ENCODE measurements around the gene RENBP. TPM values are rescaled to one million over a fixed set of nuclear protein-coding genes. Genes with fewer than 3 reads are reported as not detected.

RENBP gene
- polyA plus RNA-seq, 1 of the 3 experiments (the other 2 are of a cell fraction) = 0.90 TPM

DNA sequence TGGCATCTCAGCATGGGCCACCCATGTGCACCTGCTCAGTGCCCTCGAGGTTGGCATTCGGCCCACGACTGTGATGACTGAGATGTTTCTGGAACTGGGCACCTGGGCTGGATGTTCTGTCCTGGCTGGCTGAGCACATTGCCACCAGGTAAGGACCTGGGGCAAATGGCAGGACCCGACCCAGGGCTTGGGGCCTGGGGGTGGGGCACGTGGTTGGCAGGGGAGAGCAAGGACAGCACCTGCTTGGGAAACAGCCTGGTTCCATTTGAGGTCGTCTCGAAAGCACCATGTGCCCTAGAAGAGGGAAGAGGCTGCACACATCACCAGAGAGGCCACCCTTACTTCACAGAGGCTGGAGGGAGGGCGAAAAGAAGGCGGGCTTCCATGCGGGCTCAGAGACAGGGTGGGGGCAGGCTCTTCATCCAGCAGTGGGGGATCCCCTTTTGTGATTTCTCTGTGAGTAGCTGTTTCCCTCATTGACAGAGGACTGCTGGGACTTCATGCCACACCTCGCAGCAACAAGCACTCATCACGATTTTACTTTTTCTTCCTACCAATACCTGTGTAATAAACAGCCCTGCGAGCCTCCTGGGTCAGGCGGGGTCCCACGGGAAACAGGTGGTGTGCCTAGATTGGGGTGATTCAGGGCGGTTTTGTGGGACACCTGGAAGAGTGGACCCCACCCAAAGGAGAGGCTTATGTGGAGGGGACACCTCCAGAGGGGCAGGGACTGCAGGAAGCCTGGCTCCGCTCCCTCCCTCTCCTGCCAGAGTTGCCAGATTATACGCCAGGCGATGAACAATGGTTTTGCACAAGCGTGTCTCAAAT, 40.1 kb upstream of the RENBP start:
- Histone ChIP-seq H3K4me2 (no peak overlapping the region), H3K4me1 (ENCODE audit: control insufficient read depth in 1 of 2, insufficient read depth in 2 of 2, low read depth in 1 of 2, low read length in 1 of 2) (peaks cover 0 to 3% of the 10 kb centered on the region in 2 experiments; a peak in 1 of 4 replicates), H3K9ac (no peak overlapping the region), H3F3A (replicated peaks; ENCODE audit: insufficient read depth) (no peaks in the 10 kb centered on the region), H3K27me3 (ENCODE audit: insufficient read depth) (0 out of 2 replicates have a peak, but pooled peaks cover 5% of the 10 kb centered on the region), H3K27ac (ENCODE audit: low read depth in 2 of 2, low read length in 1 of 2) (no peak overlapping the region), H3K79me2 (ENCODE audit: insufficient read depth) (no peaks in the 10 kb centered on the region), H2AFZ (ENCODE audit: low read depth) (no peak overlapping the region), H3K4me3 (ENCODE audit: low read depth in 2 of 2, low read length in 1 of 2) (no peak overlapping the region), H3K36me3 (replicated peaks in 1 of 2; ENCODE audit: control insufficient read depth in 1 of 2, insufficient read depth in 2 of 2, low read length in 1 of 2) (no peaks in the 10 kb centered on the region), H3K9me3 (no peaks in the 10 kb centered on the region), H3K9me2 (no peaks in the 10 kb centered on the region), H4K20me1 (ENCODE audit: insufficient read depth) (peaks cover 3% of the 10 kb centered on the region; the same call in 1 of the 2 replicates)
- TF ChIP-seq NRF1 (IDR thresholded peaks at IDR 0.05; ENCODE audit: low read depth, low read length) = no peak
- no peak for TF ChIP-seq NFIC (IDR thresholded peaks at IDR 0.05; ENCODE audit: borderline replicate concordance)
- TF ChIP-seq TAF1 (IDR thresholded peaks at IDR 0.05; ENCODE audit: borderline replicate concordance, low read depth, low read length) = no peak
- no peak for TF ChIP-seq FOSL2 (IDR thresholded peaks at IDR 0.05; ENCODE audit: borderline replicate concordance, low read depth)
- TF ChIP-seq FOXJ3 (CRISPR knock-in tag; IDR thresholded peaks at IDR 0.05) = no peak
- TF ChIP-seq, protein P1, sequence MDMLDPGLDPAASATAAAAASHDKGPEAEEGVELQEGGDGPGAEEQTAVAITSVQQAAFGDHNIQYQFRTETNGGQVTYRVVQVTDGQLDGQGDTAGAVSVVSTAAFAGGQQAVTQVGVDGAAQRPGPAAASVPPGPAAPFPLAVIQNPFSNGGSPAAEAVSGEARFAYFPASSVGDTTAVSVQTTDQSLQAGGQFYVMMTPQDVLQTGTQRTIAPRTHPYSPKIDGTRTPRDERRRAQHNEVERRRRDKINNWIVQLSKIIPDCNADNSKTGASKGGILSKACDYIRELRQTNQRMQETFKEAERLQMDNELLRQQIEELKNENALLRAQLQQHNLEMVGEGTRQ (IDR thresholded peaks at IDR 0.05; ENCODE audit: borderline replicate concordance, low read depth, low read length) = no peak
- TF ChIP-seq ELF1 (IDR thresholded peaks at IDR 0.05) = no peak
- TF ChIP-seq GATA2 (CRISPR knock-in tag; IDR thresholded peaks at IDR 0.05) = no peak
- TF ChIP-seq SIN3A (IDR thresholded peaks at IDR 0.05; ENCODE audit: borderline replicate concordance, low read depth, low read length) = no peak
- no peak for TF ChIP-seq RXRA (IDR thresholded peaks at IDR 0.05; ENCODE audit: borderline replicate concordance, low read depth)
- TF ChIP-seq, protein P2, sequence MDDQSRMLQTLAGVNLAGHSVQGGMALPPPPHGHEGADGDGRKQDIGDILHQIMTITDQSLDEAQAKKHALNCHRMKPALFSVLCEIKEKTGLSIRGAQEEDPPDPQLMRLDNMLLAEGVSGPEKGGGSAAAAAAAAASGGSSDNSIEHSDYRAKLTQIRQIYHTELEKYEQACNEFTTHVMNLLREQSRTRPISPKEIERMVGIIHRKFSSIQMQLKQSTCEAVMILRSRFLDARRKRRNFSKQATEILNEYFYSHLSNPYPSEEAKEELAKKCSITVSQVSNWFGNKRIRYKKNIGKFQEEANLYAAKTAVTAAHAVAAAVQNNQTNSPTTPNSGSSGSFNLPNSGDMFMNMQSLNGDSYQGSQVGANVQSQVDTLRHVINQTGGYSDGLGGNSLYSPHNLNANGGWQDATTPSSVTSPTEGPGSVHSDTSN (IDR thresholded peaks at IDR 0.05) = no peak
- ChIA-PET POLR2A (no interaction called here), CTCF (interaction anchor here (0.6 kb wide), 1 partner anchor 17 kb away, joined by 3 read pairs; no protein-coding TSS in a partner anchor)
- DNase-seq = no peak
- 80% methylated on average over 17 of the region's 20 CpGs for WGBS (ENCODE audit: low lambda C conversion rate)

GRCh38 chrX:153983321-153983801, 38.9 kb upstream of the RENBP start:
- Histone ChIP-seq H3K9ac (no peak overlapping the region), H3K4me2 (no peak overlapping the region), H3K27me3 (ENCODE audit: insufficient read depth) (0 out of 2 replicates have a peak, but pooled peaks cover 5% of the 10 kb centered on the region), H3K4me1 (ENCODE audit: control insufficient read depth in 1 of 2, insufficient read depth in 2 of 2, low read depth in 1 of 2, low read length in 1 of 2) (peaks cover 0 to 3% of the 10 kb centered on the region in 2 experiments; a peak in 1 of 4 replicates), H3K79me2 (ENCODE audit: insufficient read depth) (no peaks in the 10 kb centered on the region), H3K27ac (ENCODE audit: low read depth in 2 of 2, low read length in 1 of 2) (no peak overlapping the region), H3K9me3 (no peaks in the 10 kb centered on the region), H3K4me3 (ENCODE audit: low read depth in 2 of 2, low read length in 1 of 2) (no peak overlapping the region), H3K36me3 (replicated peaks in 1 of 2; ENCODE audit: control insufficient read depth in 1 of 2, insufficient read depth in 2 of 2, low read length in 1 of 2) (no peaks in the 10 kb centered on the region), H2AFZ (ENCODE audit: low read depth) (no peak overlapping the region), H3K9me2 (no peaks in the 10 kb centered on the region), H4K20me1 (ENCODE audit: insufficient read depth) (peaks cover 3% of the 10 kb centered on the region; the same call in 1 of the 2 replicates), H3F3A (replicated peaks; ENCODE audit: insufficient read depth) (no peaks in the 10 kb centered on the region)
- ChIA-PET CTCF (no interaction called here), POLR2A (no interaction called here)
- 84% methylated on average over 3 of the region's 12 CpGs for WGBS (ENCODE audit: low lambda C conversion rate)
- DNase-seq = no peak
- no peak for TF ChIP-seq SIN3A (IDR thresholded peaks at IDR 0.05; ENCODE audit: borderline replicate concordance, low read depth, low read length)
- TF ChIP-seq ELF1 (IDR thresholded peaks at IDR 0.05) = no peak
- TF ChIP-seq CTCF (IDR thresholded peaks at IDR 0.05) = no peak
- TF ChIP-seq, protein P1 (IDR thresholded peaks at IDR 0.05; ENCODE audit: borderline replicate concordance, low read depth, low read length) = no peak
- TF ChIP-seq TCF12 (IDR thresholded peaks at IDR 0.05) = no peak
- TF ChIP-seq RCOR1 (IDR thresholded peaks at IDR 0.05; ENCODE audit: low read length) = no peak
- no peak for TF ChIP-seq NRF1 (IDR thresholded peaks at IDR 0.05; ENCODE audit: low read depth, low read length)
- TF ChIP-seq TEAD4 (IDR thresholded peaks at IDR 0.05; ENCODE audit: borderline replicate concordance, insufficient read depth) = no peak
- TF ChIP-seq ZBTB33 (IDR thresholded peaks at IDR 0.05; ENCODE audit: borderline replicate concordance, low read depth) = no peak
- no peak for TF ChIP-seq RAD21 (IDR thresholded peaks at IDR 0.05; ENCODE audit: low read length)

Data from SK-N-SH (cell line).